ENCODE measurements around the gene FBN2. TPM values are rescaled to one million over a fixed set of nuclear protein-coding genes. Genes with fewer than 3 reads are reported as not detected.
A peak's percentile ranks its signal among the peaks of the same experiment; 100 is the strongest.

The FBN2 gene
- total RNA-seq, 1 donor: 81.6 TPM

DNA sequence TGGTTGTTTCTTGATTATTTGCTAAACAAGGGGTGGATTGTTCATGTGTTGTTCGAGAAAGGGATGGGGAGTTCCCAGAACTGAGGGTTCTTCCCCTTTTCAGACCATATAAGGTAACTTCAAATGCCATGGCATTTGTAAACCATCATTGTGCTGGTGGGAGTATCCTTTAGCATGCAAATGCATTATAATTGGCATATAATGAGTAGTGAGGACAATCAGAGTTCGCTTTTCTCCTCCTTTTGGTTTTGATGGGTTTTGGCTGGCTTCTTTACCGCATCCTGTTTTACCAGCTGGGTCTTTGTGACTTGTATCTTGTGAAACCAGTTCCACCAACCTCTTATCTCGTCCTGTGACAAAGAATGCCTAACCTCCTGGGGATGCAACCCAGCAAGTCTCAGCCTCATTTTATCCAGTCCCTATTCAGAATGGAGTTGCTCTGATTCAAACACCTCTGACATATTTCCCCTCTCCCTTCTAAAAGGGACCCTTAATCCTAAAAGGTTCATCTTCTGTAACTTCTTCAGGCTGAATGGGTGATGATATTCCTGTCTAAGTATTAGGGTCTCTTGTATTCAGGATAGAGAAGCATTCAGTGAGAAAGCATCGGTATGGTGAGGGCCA is 8.7 kb upstream of the FBN2 start:
- no peak overlapping the region for H3K4me3 ChIP-seq (ENCODE audit: low read depth, low read length)
- TF ChIP-seq, protein P1, sequence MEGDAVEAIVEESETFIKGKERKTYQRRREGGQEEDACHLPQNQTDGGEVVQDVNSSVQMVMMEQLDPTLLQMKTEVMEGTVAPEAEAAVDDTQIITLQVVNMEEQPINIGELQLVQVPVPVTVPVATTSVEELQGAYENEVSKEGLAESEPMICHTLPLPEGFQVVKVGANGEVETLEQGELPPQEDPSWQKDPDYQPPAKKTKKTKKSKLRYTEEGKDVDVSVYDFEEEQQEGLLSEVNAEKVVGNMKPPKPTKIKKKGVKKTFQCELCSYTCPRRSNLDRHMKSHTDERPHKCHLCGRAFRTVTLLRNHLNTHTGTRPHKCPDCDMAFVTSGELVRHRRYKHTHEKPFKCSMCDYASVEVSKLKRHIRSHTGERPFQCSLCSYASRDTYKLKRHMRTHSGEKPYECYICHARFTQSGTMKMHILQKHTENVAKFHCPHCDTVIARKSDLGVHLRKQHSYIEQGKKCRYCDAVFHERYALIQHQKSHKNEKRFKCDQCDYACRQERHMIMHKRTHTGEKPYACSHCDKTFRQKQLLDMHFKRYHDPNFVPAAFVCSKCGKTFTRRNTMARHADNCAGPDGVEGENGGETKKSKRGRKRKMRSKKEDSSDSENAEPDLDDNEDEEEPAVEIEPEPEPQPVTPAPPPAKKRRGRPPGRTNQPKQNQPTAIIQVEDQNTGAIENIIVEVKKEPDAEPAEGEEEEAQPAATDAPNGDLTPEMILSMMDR (IDR thresholded peaks at IDR 0.05; ENCODE audit: insufficient read depth, low read depth, low read length): no peak
- DNase-seq (ENCODE audit: low read depth): no peak

DNA sequence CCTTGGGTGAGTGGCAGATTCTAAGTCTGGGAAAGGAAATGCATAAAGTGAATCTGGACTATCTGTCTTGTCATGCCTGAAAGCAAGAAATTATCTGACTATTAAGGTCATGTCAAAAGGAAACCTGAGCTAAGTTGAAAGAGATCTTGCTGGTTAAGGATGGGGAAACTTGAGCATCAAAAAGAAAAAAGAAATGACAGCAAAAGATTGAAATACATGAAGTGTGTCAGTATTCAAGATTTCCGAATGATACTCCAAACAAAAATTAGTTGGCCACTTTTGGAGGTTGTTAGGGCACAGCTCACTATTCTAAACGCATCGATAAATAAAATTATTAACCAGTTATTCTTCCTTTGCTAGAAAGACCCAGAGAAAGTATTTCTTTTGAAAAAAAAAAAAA is 3.3 kb upstream of the FBN2 start:
- TF ChIP-seq, protein P1 (IDR thresholded peaks at IDR 0.05; ENCODE audit: insufficient read depth, low read depth, low read length): no peak
- no peak overlapping the region for H3K4me3 ChIP-seq (ENCODE audit: low read depth, low read length)
- DNase-seq (ENCODE audit: low read depth): no peak

DNA sequence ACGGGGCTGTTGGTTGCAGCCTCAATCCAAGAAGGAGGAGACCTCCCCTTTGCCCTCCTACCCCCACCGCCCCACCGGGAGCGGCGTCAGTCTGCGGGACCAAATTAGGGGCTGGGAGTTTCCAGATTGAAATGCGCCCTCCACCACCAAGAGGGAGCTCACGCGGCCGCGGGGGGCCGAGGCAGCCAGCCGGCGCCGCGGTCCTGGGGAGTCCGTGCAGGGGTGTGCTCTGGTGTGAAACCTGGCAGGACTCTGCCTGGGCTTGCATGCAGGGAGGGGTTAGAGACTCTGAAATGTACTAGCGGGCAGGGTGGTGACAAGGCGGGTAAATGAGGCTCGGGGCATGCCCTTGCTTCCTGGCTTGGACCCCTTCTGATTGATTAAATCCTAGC is 989 bp upstream of the FBN2 start:
- peak overlapping the region; percentile 93 for H3K4me3 ChIP-seq (ENCODE audit: low read depth, low read length)
- TF ChIP-seq, protein P1 (IDR thresholded peaks at IDR 0.05; ENCODE audit: insufficient read depth, low read depth, low read length): no peak
- DNase-seq (ENCODE audit: low read depth): peak; percentile 33

DNA sequence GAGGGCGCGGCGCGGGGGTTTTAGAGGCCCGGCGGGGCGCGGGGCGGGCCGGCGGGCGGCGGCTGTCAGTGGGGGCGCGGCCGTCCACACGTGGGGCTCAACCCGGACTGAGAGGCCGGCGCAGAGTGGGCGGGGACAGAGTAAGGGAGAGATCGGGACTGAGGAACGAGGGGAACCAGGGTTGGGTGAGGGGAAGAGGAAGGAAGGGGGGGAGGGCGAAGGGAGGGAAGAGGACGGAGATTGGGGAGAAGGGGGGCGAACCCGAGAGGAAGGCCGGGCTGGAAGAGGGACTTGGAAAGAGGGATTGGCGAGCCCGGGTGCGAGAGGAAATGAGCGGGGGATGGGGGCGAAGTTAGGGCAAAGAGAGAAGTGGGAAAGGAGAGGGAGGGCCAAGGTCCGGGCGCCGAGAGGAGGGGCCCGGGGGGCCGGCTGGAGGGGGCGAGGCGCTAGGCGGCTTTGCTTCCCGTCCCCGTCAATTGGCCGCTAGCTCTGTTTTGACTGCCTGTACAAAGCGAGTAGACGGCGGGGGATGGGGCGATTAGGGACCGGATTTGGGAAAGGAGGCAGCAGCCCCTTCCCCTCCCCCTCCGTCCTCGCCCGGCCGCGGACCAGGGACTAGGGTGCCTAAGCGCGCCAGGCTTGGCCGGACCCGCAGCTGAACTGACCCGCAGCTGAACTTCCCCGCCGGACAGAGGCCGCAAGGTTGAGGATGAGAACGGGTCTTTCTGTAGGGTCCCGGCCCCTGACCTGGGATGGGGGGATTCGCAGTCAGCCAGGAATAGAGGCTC is 399 bp upstream of the FBN2 start:
- TF ChIP-seq, protein P1 (IDR thresholded peaks at IDR 0.05; ENCODE audit: insufficient read depth, low read depth, low read length): no peak
- peak; percentile 96 for DNase-seq (ENCODE audit: low read depth)
- H3K4me3 ChIP-seq (ENCODE audit: low read depth, low read length): peak overlapping the region; percentile 93

DNA sequence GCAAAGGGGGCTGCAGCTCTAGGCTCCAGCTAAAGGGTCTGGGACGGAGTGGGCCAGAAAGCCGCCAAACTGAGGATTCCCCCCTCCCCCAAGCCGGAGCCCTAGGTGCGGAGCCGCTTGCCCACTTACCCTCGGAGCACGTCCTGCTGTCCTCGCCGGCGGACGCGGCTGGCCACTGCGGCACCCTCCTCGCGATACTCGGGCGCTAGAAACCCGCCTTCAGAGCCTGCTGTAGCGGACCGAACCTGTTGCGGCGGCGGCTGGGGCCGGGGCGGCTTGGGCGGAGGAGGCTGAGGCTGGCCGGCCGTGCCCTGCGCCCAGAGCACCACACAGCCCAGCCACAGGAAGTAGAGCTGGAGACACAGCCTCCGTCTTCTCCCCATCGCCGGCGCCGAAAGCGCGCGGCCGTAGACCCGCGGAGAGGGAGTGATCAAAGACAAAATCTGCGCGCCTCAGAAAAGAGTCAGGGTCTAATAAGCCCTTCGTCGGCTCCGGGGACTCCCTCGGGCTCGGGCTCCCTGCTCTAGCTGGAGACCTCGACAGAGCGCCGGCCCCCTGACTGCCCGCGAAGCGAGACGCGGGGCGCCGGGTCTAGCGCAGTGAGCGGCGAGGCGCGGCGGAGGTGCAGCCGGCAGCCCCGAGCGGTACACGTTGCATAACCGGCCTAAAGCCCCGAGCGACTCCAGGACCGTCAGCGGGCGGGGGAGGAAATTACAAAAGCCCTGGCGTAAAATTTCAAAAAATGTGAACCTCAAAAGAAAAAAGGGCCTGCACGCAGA is 635 bp downstream of the FBN2 start:
- peak; percentile 72 for DNase-seq (ENCODE audit: low read depth)
- TF ChIP-seq, protein P1 (IDR thresholded peaks at IDR 0.05; ENCODE audit: insufficient read depth, low read depth, low read length): no peak
- peak overlapping the region; percentile 93 for H3K4me3 ChIP-seq (ENCODE audit: low read depth, low read length)

DNA sequence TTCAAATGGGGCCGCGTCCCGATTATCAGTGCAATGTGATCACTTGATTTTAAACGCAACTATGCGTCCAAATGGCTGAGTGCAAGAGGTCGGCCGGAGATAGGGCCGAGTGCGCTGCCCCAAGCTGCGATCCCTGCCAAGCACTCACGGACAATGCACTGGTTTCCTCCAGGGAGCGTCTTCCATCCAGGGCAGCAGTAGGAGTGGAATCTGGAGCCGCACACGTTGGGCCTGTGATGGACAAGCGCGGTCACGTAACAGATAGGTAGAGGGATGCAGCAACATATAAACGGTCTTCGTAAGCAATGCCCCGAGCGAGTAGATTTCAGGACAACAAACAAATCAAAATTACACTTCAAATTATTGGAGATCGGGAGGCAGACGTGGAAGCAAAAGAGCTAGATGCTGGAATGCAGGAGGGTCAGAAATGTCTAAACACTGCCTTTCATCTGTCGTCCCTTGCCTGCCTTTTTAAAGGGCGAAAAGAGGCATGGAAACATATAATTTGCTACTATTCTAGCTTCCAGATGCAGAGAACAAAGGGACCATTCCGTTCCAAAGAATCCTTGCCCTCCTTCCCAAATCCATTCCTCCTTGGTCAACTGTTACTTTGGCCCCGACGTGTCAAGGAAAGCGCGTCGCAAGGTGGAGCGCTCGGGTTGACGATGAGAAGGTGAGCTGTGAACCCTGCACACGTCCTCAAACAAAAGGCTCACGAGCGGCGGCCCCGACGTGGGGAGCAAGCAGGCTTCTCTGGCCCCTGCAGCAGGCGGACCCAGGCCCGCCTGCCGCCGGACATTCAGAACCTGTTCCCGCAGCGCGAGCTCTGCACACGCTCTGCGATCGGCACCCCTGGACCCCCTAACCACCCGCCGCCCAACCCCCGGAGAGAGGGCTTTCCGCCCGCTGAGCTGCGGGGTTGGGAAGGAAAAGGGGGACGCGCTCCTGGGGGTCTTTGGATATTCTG is 1.5 kb downstream of the FBN2 start:
- DNase-seq (ENCODE audit: low read depth): peak; percentile 44
- peak overlapping the region; percentile 93 for H3K4me3 ChIP-seq (ENCODE audit: low read depth, low read length)
- TF ChIP-seq, protein P1 (IDR thresholded peaks at IDR 0.05; ENCODE audit: insufficient read depth, low read depth, low read length): no peak
